CD4-positive, alpha-beta T cell treated with Interleukin-17A for 1 hour (primary cell): ENCODE data around the gene MMP10.

Source experiments
- DNase-seq: peaks from one replicate; pipeline ENCODE4 v3.0.0-alpha.2; 2020

MMP10 gene

GRCh38 chr11:102724904-102725500 lies 55.4 kb downstream of the MMP10 start, which contains the start of gene MMP8:
TSS of gene MMP8 (minus strand) at chr11:102724954. CDS start at chr11:102724855, 99 bp downstream.
- no peak for DNase-seq

GRCh38 chr11:102722821-102723220 lies 57.6 kb downstream of the MMP10 start:
- DNase-seq = no peak
